Activated naive CD8-positive, alpha-beta T cell treated with anti-CD3 and anti-CD28 coated beads for 36 hours (primary cell): ENCODE measurements around the gene RPS21. TPM values are rescaled to one million over a fixed set of nuclear protein-coding genes. Genes with fewer than 3 reads are reported as not detected.

Experiments
- DNase-seq: peaks from one replicate; pipeline ENCODE4 v3.0.0; 2021
- H3K27ac Mint-ChIP-seq: one replicate; pipeline ENCODE4 v1.8.0; 2022; ENCODE audit warnings: mild to moderate bottlenecking, moderate library complexity, mixed read lengths
- H3K27me3 Mint-ChIP-seq: one replicate; pipeline ENCODE4 v1.8.0; 2022; ENCODE audit warnings: mild to moderate bottlenecking, mixed read lengths
- H3K36me3 Mint-ChIP-seq: one replicate; pipeline ENCODE4 v1.8.0; 2021; ENCODE audit warnings: mild to moderate bottlenecking, mixed read lengths
- H3K4me1 Mint-ChIP-seq: one replicate; pipeline ENCODE4 v1.8.0; 2021; ENCODE audit warnings: mixed read lengths
- H3K4me3 Mint-ChIP-seq: one replicate; pipeline ENCODE4 v1.8.0; 2022; ENCODE audit warnings: mild to moderate bottlenecking, moderate library complexity, mixed read lengths
- H3K9me3 Mint-ChIP-seq: one replicate; pipeline ENCODE4 v1.8.0; 2022; ENCODE audit warnings: mixed read lengths
- total RNA-seq, 2 experiments: library from RNA; stranded (reverse); gene quantifications; one replicate each; pipeline ENCODE4 v1.2.3, GENCODE V29; 2021

RPS21 gene
- total RNA-seq, 2 experiments from 2014 or later: 2,242 to 2,482 TPM

- Mint-ChIP-seq H3K4me3 (no peak overlapping the region), H3K27ac (no peak overlapping the region), H3K9me3 (no peaks in the 10 kb centered on the region), H3K36me3 (peaks cover 29% of the 10 kb centered on the region), H3K4me1 (peaks cover 21% of the 10 kb centered on the region), H3K27me3 (no peaks in the 10 kb centered on the region)
- DNase-seq: no peak
These were observed 5.9 kb downstream of the RPS21 start for GRCh38 chr20:62392621-62393334.

- peaks cover 15% of the 10 kb centered on the region for H3K4me1 Mint-ChIP-seq
- H3K27me3 Mint-ChIP-seq: no peaks in the 10 kb centered on the region
- no peak overlapping the region for H3K4me3 Mint-ChIP-seq
- peaks cover 26% of the 10 kb centered on the region for H3K36me3 Mint-ChIP-seq
- no peak overlapping the region for H3K27ac Mint-ChIP-seq
- no peaks in the 10 kb centered on the region for H3K9me3 Mint-ChIP-seq
- no peak for DNase-seq
These were observed 6.4 kb downstream of the RPS21 start for GRCh38 chr20:62393335-62393665.

- no peaks in the 10 kb centered on the region for H3K27me3 Mint-ChIP-seq
- H3K27ac Mint-ChIP-seq: no peak overlapping the region
- no peak overlapping the region for H3K4me3 Mint-ChIP-seq
These were observed 6.9 kb downstream of the RPS21 start for GRCh38 chr20:62393830-62394229.

GRCh38 chr20:62394248-62395245 lies 7.6 kb downstream of the RPS21 start:
- H3K27me3 Mint-ChIP-seq: no peaks in the 10 kb centered on the region
- peaks cover 13% of the 10 kb centered on the region for H3K36me3 Mint-ChIP-seq
- no peaks in the 10 kb centered on the region for H3K9me3 Mint-ChIP-seq
- DNase-seq: no peak
- no peak overlapping the region for H3K27ac Mint-ChIP-seq
- H3K4me1 Mint-ChIP-seq: peaks cover 3% of the 10 kb centered on the region
- H3K4me3 Mint-ChIP-seq: no peak overlapping the region

More at GRCh38 chr20:62393830-62394229, 6.9 kb downstream of the RPS21 start:
- peaks cover 20% of the 10 kb centered on the region for H3K36me3 Mint-ChIP-seq
- peaks cover 10% of the 10 kb centered on the region for H3K4me1 Mint-ChIP-seq
- H3K9me3 Mint-ChIP-seq: no peaks in the 10 kb centered on the region
- DNase-seq: no peak

GRCh38 chr20:62395311-62396242 lies 8.7 kb downstream of the RPS21 start:
- DNase-seq: no peak
- Mint-ChIP-seq H3K9me3 (no peaks in the 10 kb centered on the region), H3K27ac (no peak overlapping the region), H3K4me1 (no peaks in the 10 kb centered on the region), H3K36me3 (peaks cover 7% of the 10 kb centered on the region), H3K27me3 (no peaks in the 10 kb centered on the region), H3K4me3 (no peak overlapping the region)

GRCh38 chr20:62396367-62397239 lies 9.7 kb downstream of the RPS21 start:
- Mint-ChIP-seq H3K4me3 (no peak overlapping the region), H3K27me3 (no peaks in the 10 kb centered on the region), H3K4me1 (no peaks in the 10 kb centered on the region), H3K9me3 (no peaks in the 10 kb centered on the region), H3K27ac (no peak overlapping the region), H3K36me3 (peaks cover 7% of the 10 kb centered on the region)
- no peak for DNase-seq

GRCh38 chr20:62398120-62398821 lies 11.4 kb downstream of the RPS21 start:
- Mint-ChIP-seq H3K27me3 (no peaks in the 10 kb centered on the region), H3K36me3 (peaks cover 7% of the 10 kb centered on the region), H3K4me3 (no peak overlapping the region), H3K9me3 (no peaks in the 10 kb centered on the region), H3K4me1 (no peaks in the 10 kb centered on the region), H3K27ac (no peak overlapping the region)
- no peak for DNase-seq

GRCh38 chr20:62400021-62400420 lies 13.1 kb downstream of the RPS21 start:
- no peak for DNase-seq
- H3K27me3 Mint-ChIP-seq: no peaks in the 10 kb centered on the region
- H3K27ac Mint-ChIP-seq: no peak overlapping the region
- H3K4me1 Mint-ChIP-seq: peaks cover 5% of the 10 kb centered on the region
- H3K36me3 Mint-ChIP-seq: peaks cover 7% of the 10 kb centered on the region
- no peaks in the 10 kb centered on the region for H3K9me3 Mint-ChIP-seq
- H3K4me3 Mint-ChIP-seq: no peak overlapping the region

- H3K36me3 Mint-ChIP-seq: peaks cover 7% of the 10 kb centered on the region
- H3K4me1 Mint-ChIP-seq: peaks cover 8% of the 10 kb centered on the region
- DNase-seq: no peak
- no peaks in the 10 kb centered on the region for H3K27me3 Mint-ChIP-seq
- H3K27ac Mint-ChIP-seq: no peak overlapping the region
- no peaks in the 10 kb centered on the region for H3K9me3 Mint-ChIP-seq
- no peak overlapping the region for H3K4me3 Mint-ChIP-seq
These were observed 13.6 kb downstream of the RPS21 start for GRCh38 chr20:62400541-62400940.

GRCh38 chr20:62401331-62401779 lies 14.5 kb downstream of the RPS21 start:
- no peak for DNase-seq

GRCh38 chr20:62402456-62403150 lies 15.7 kb downstream of the RPS21 start:
- H3K27me3 Mint-ChIP-seq: no peaks in the 10 kb centered on the region
- H3K27ac Mint-ChIP-seq: no peak overlapping the region
- peaks cover 14% of the 10 kb centered on the region for H3K4me1 Mint-ChIP-seq
- no peak overlapping the region for H3K4me3 Mint-ChIP-seq
- H3K36me3 Mint-ChIP-seq: peaks cover 3% of the 10 kb centered on the region
- DNase-seq: no peak
- H3K9me3 Mint-ChIP-seq: no peaks in the 10 kb centered on the region

More at GRCh38 chr20:62401331-62401779, 14.5 kb downstream of the RPS21 start:
- peaks cover 7% of the 10 kb centered on the region for H3K36me3 Mint-ChIP-seq
- H3K9me3 Mint-ChIP-seq: no peaks in the 10 kb centered on the region
- no peak overlapping the region for H3K4me3 Mint-ChIP-seq
- no peaks in the 10 kb centered on the region for H3K27me3 Mint-ChIP-seq
- H3K4me1 Mint-ChIP-seq: peaks cover 14% of the 10 kb centered on the region
- no peak overlapping the region for H3K27ac Mint-ChIP-seq

- DNase-seq: no peak
- H3K27me3 Mint-ChIP-seq: no peaks in the 10 kb centered on the region
- no peaks in the 10 kb centered on the region for H3K9me3 Mint-ChIP-seq
- H3K27ac Mint-ChIP-seq: no peak overlapping the region
- no peak overlapping the region for H3K4me3 Mint-ChIP-seq
- peaks cover 16% of the 10 kb centered on the region for H3K4me1 Mint-ChIP-seq
- H3K36me3 Mint-ChIP-seq: no peaks in the 10 kb centered on the region
These were observed 16.4 kb downstream of the RPS21 start for GRCh38 chr20:62403331-62403730.

GRCh38 chr20:62404112-62404665 lies 17.3 kb downstream of the RPS21 start:
- H3K27ac Mint-ChIP-seq: no peak overlapping the region
- no peaks in the 10 kb centered on the region for H3K36me3 Mint-ChIP-seq
- H3K9me3 Mint-ChIP-seq: no peaks in the 10 kb centered on the region
- no peaks in the 10 kb centered on the region for H3K27me3 Mint-ChIP-seq
- DNase-seq: no peak
- peaks cover 16% of the 10 kb centered on the region for H3K4me1 Mint-ChIP-seq
- no peak overlapping the region for H3K4me3 Mint-ChIP-seq
